T-helper 2 cell treated with Interferon-gamma antibody and Interleukin-4, amounts not matched to agents 100 ng/mL and 5 ng/mL, for 36 hours (primary cell): ENCODE results near the gene F13B. TPM values are rescaled to one million over a fixed set of nuclear protein-coding genes. Genes with fewer than 3 reads are reported as not detected.

Experiments used
- total RNA-seq: library from RNA; stranded (reverse); gene quantifications from 2 replicates; pipeline ENCODE4 v1.2.3, GENCODE V29; 2022

F13B gene
- total RNA-seq, 1 donor from 2014 or later, result not detected

Other genes with a start within 250 kb of the F13B start
- not detected in 2 replicates for gene CFHR1, start 247.5 kb downstream of the F13B start, total RNA-seq
- not detected in 2 replicates for gene CFHR4, start 179.2 kb downstream of the F13B start, total RNA-seq
- gene CFHR2, start 123.5 kb downstream of the F13B start, total RNA-seq, result not detected in 2 replicates
- not detected in 2 replicates for gene CFHR5, start 89.7 kb downstream of the F13B start, total RNA-seq
- 65.6 and 67.0 TPM in 2 replicates for gene ASPM, start 79.4 kb upstream of the F13B start, total RNA-seq
- gene ZBTB41, start 134.0 kb upstream of the F13B start, total RNA-seq, result 5.9 TPM in 2 replicates
- 0.14 TPM in 1 of 2 replicates, not detected in the other for gene CRB1, start 201.0 kb upstream of the F13B start, total RNA-seq